ENCODE results near the gene KCNK1.
A peak's percentile ranks its signal among the peaks of the same experiment; 100 is the strongest.
"Not testable (repeated sequence)": the region's sequence is repeated elsewhere in the genome, so short reads cannot be mapped to it uniquely, and the experiment has no call there.

The KCNK1 gene

DNA sequence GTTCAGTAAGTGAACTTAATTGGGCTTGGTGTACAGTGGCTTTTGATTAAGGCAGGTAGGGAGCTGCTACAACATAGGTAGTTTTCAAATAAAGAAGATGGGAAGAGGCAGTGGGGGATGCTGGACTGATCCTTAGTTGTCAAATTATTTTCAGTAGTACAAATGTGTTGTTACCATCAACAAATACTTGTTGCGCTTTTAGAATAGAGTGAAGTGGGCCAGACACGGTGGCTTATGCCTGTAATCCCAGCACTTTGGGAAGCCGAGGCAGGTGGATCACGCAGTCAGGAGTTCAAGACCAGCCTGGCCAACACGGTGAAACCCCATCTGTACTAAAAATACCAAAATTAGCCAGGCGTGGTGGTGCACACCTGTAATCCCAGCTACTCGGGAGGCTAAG is 5.5 kb downstream of the KCNK1 start:
- not testable (repeated sequence) for H3K4me1 Mint-ChIP-seq; H3K36me3 Mint-ChIP-seq; H3K4me3 Mint-ChIP-seq; DNase-seq (ENCODE audit: low spot score in 2 of 2); ATAC-seq; H3K27ac Mint-ChIP-seq; H3K9me3 Mint-ChIP-seq

DNA sequence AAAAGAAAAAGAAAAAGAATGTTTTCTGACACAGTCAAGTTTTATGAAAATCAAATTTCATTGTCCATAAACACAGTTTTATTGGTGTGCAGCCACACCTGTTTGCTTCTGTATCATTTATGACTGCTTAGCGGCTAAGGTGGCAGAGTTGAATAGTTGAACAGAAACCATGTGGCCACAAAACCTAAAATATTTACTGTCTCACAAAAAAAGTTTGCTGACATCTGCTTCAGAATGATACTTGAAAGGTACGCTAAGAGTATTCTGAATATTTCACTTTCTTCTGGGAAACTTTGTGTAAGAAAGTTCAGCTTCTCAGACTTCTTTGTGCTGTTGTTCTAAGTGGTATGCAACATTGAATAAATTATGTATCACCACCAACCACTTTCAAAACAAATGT is 6.2 kb downstream of the KCNK1 start:
- H3K4me3 Mint-ChIP-seq, result no peak overlapping the region
- H3K4me1 Mint-ChIP-seq, result no peaks in the 10 kb centered on the region
- no peaks in the 10 kb centered on the region for H3K36me3 Mint-ChIP-seq
- no peaks in the 10 kb centered on the region for H3K9me3 Mint-ChIP-seq
- no peak overlapping the region for H3K27ac Mint-ChIP-seq
- ATAC-seq, result no peak
- no peak for DNase-seq (ENCODE audit: low spot score in 2 of 2)

DNA sequence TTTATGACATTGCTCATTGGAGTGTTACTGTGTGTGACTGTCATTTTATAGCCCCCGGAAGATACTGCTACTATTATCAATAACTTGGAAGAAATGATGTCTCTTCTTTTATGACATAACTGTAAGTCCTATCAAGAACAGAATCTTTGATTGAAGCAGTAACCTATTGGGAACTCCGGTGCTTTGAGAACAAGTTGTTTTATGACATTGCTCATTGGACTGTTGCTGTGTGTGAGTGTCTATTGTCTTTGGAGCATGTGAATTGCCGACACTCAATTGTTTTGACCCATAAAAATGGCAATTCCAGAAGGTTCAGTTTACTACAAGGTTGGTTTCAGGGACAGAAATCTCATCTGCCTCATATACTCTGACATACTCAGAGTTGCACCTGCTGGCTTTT is 8.0 kb downstream of the KCNK1 start:
- no peaks in the 10 kb centered on the region for H3K9me3 Mint-ChIP-seq
- H3K4me3 Mint-ChIP-seq, result no peak overlapping the region
- ATAC-seq (no peak), DNase-seq (ENCODE audit: low spot score in 2 of 2) (no peak)
- H3K27ac Mint-ChIP-seq, result no peak overlapping the region
- H3K36me3 Mint-ChIP-seq, result no peaks in the 10 kb centered on the region
- H3K4me1 Mint-ChIP-seq, result no peaks in the 10 kb centered on the region

DNA sequence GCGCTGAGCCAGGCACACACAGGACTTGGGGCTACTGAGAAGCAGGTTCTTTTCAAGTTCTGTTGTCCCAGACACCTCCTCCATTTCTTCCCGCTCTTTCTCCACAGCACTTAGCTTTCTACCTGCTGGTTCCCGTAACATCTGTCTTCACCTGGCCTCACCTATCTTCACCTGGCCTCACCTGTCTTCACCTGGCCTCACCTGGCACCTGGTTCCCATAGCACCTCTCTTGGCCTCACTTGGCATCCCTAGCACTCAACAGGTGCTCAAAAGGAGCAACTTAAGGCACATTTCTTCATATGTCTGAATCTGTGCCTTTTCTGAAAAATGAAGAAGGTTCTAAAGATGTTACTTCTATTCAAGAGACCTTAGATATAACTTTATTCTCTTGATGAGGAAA is 10.4 kb downstream of the KCNK1 start:
- no peak overlapping the region for H3K4me3 Mint-ChIP-seq
- no peak for ATAC-seq
- H3K27ac Mint-ChIP-seq, result no peak overlapping the region
- H3K36me3 Mint-ChIP-seq, result no peaks in the 10 kb centered on the region
- H3K4me1 Mint-ChIP-seq, result no peaks in the 10 kb centered on the region
- DNase-seq (ENCODE audit: low spot score in 2 of 2), result no peak
- H3K9me3 Mint-ChIP-seq, result no peaks in the 10 kb centered on the region

DNA sequence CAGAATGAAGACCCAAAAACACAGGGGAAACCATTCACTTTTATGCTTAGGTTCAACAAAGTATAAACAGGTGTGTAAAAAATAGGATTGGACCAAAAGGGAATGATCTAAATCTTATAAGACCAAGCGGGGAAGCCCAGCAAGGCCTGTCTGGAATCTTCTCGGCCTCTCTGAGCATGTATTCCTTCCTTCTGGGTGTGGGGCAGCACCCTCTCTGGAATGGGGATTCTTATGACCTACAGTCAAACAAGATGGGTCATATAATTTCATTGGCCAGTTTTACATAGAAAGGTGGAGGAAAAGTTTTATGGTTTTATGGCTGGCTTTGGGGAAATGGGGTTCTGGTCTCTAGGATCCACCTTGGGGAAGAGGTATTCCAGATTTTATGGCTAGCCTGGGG is 11.2 kb downstream of the KCNK1 start:
- no peaks in the 10 kb centered on the region for H3K9me3 Mint-ChIP-seq

DNA sequence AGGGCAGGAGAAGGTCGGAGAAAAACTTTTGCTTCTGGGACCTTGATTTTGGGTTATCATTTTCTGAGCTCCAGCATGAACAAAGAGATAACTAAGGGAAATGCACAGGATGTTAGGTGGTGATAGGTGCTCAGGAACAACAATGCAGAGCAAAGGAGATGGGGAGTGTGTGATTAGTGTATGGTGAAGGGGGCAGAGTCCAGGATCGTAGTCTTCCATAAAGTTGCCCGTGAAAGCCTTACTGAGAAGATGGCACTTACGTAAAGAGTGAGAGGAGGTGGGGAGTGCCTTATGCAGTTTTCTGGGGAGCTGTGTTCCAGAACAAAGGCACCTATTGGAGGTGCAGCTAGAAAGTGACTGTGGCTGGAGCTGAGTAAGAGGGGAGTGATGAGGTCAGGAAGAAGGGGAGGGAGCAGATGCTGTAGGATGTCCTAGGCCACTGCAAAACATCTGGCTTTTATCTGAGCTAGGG is 11.6 kb downstream of the KCNK1 start:
- no peak overlapping the region for H3K27ac Mint-ChIP-seq
- no peak for ATAC-seq

More for the DNA sequence above, 11.2 kb downstream of the KCNK1 start:
- ATAC-seq (no peak), DNase-seq (ENCODE audit: low spot score in 2 of 2) (no peak)
- Mint-ChIP-seq H3K4me1 (no peaks in the 10 kb centered on the region), H3K36me3 (no peaks in the 10 kb centered on the region), H3K27ac (no peak overlapping the region), H3K4me3 (no peak overlapping the region)

DNA sequence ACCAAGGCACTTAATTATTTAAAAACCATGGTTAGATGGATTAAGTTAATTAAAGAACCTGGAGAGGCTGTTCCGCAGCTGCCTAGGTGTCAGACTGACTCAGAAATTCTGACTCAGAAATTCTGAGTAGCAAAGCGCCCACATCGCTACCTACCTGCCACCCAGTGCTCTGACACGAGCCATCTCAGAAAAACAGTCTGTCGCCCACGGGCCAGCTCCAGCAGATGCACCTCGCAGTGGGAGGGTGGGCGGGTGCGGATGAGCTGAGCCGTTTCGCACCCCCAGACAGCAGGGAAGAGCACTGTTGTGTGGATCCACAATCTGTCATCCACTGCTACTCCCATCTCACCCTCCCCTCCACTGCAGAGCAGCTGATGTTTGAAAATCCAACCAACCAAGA is 13.5 kb downstream of the KCNK1 start:
- H3K4me1 Mint-ChIP-seq, result no peaks in the 10 kb centered on the region
- H3K27ac Mint-ChIP-seq, result no peak overlapping the region
- H3K4me3 Mint-ChIP-seq, result no peak overlapping the region
- no peaks in the 10 kb centered on the region for H3K36me3 Mint-ChIP-seq
- DNase-seq (ENCODE audit: low spot score in 2 of 2), result no peak
- ATAC-seq, result peak; percentile 79
- H3K9me3 Mint-ChIP-seq, result no peaks in the 10 kb centered on the region

More for the DNA sequence above, 11.6 kb downstream of the KCNK1 start:
- no peak overlapping the region for H3K4me3 Mint-ChIP-seq
- H3K9me3 Mint-ChIP-seq, result no peaks in the 10 kb centered on the region
- DNase-seq (ENCODE audit: low spot score in 2 of 2), result no peak
- H3K4me1 Mint-ChIP-seq, result no peaks in the 10 kb centered on the region
- H3K36me3 Mint-ChIP-seq, result no peaks in the 10 kb centered on the region

DNA sequence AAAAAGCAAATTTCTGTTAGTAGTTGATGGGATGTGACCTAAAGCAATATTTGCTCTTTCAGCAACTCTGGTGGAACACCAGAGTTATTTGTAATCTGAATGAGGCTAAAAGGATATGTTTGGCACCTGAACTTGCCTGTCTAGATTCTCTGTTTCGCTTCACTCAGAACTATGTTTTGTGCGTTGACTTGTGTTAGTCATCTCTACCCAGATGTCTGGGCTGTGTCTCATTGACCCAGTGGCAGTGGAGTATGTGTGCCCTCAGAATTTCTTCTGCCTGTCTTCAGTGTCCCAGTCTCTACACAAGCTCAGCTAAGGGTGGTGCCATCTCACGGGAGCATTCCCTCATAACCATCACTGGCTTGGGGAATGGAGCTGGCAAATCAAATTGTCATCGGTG is 13.9 kb downstream of the KCNK1 start:
- DNase-seq (ENCODE audit: low spot score in 2 of 2) (no peak), ATAC-seq (peak; percentile 82)
- no peak overlapping the region for H3K27ac Mint-ChIP-seq
- no peak overlapping the region for H3K4me3 Mint-ChIP-seq
- no peaks in the 10 kb centered on the region for H3K36me3 Mint-ChIP-seq
- H3K9me3 Mint-ChIP-seq, result no peaks in the 10 kb centered on the region
- H3K4me1 Mint-ChIP-seq, result no peaks in the 10 kb centered on the region

DNA sequence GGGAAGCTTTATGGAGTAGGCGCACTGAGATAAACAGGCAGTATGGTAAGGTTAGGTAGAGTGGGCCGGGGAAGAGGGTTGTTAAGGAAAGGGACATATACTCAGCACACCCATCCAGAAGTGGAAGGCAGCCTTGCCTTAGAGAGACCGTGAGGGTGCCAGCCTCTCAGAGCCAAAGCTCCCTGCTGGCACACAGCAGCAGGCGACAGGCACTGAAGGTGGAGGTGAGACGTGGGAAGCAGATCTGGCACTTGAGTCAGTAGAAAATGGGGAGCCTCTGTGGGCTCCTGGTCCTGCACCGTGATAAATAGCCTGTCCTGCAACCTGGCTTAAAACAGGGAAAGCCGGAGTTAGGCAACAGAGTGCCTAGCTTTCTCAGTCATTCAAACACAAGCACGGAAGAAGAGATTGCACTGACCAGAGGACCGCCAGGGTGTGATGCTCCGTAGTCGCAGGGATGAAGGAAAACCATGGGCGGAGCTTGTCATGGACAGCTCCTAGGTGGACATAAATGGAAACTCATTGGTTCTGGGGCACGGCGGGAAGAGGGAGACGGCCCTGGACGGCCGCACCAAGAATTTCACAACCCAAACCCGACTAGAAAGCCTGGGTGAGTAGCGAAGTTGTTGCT is 15.5 kb downstream of the KCNK1 start:
- H3K4me1 Mint-ChIP-seq, result no peaks in the 10 kb centered on the region
- H3K27ac Mint-ChIP-seq, result no peak overlapping the region
- no peaks in the 10 kb centered on the region for H3K9me3 Mint-ChIP-seq
- no peaks in the 10 kb centered on the region for H3K36me3 Mint-ChIP-seq
- no peak overlapping the region for H3K4me3 Mint-ChIP-seq
- DNase-seq (ENCODE audit: low spot score in 2 of 2), result no peak
- no peak for ATAC-seq

DNA sequence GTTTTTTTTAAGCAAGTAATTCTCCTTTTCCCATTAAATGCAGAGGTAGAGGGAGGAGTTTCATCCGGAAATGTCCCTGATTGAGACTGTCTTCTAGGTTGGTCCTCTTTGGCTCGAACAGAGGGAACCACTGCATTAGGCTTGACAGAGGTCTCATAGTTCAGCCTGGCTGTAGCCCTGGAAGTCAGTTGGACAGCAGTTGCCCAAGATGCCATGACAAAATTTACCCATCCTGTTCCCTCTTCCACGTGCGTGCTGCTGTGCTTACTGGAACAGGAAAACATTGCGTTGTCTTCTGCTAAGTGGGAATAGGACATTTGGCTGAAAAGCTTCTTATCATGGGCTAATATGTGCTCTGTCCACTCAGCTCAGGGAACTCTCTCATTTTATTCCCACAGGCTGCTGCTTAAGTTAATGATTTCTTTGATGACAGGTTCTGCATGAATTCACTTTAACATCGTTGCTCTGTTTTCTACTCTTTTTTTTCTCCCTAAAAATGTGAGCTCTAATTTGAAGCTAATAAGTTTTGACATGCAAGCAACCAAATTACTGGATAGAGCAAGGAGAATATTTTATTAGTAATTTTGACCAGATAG is 18.0 kb downstream of the KCNK1 start:
- ATAC-seq (no peak), DNase-seq (ENCODE audit: low spot score in 2 of 2) (no peak)
- H3K9me3 Mint-ChIP-seq, result peaks cover 6% of the 10 kb centered on the region
- no peak overlapping the region for H3K4me3 Mint-ChIP-seq
- no peaks in the 10 kb centered on the region for H3K36me3 Mint-ChIP-seq
- H3K27ac Mint-ChIP-seq, result no peak overlapping the region
- no peaks in the 10 kb centered on the region for H3K4me1 Mint-ChIP-seq

DNA sequence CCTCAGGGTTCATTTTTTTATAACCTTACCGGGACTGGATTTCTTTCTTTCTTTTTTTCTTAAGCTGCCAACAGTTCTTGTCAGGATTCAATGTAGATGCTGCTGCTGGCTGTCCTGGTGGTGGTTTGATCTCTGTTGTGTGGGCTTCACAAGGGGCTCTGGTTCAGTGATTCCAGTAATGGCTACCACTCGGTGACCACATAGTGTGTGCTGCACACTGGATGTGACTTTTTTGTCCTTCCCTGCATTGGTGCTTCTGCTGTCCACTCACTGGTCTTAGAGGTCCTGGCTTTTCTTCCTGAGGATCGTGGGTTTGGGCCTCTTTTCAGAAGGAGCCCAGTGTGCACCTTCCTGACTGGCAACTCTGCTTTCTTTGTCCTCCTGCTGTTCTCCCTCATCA is 18.5 kb downstream of the KCNK1 start:
- Mint-ChIP-seq H3K4me3 (no peak overlapping the region), H3K9me3 (peaks cover 6% of the 10 kb centered on the region), H3K36me3 (no peaks in the 10 kb centered on the region), H3K4me1 (no peaks in the 10 kb centered on the region), H3K27ac (no peak overlapping the region)
- DNase-seq (ENCODE audit: low spot score in 2 of 2) (no peak), ATAC-seq (no peak)

DNA sequence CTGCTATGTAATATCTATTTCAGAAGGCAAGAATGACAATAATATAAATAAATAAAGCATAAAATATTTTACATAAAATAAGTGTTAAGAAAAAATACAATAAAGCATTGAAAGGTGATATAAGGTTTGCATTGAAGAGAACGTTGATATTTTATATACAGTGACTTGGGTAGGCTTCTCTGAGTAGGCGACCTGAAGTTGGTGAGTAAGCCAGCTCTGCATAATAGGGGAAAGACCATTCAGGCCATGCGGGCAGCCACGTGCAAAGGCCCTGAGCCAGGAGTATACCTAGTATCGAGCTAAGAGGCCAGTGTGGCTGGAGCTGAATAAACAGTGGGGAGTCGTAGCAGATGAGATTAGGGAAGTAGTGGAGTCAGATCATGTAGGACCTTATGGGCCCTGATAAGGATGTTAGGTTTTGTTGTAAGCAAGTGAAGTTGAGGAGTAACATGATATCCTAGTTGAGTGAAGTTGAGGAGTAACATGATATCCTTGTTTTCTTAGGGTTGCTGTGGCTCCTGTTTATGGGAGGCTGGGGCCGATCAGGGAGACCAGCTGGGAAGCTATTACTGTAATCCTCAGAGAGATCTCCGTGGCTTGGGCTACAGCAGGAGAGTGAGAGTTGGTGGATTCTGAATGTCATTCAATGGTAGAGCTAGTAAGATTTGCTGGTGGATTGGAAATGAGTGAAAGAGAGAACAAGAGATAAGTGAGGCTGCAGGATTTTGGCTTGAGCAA is 22.0 kb downstream of the KCNK1 start:
- Mint-ChIP-seq H3K36me3 (no peaks in the 10 kb centered on the region), H3K9me3 (peaks cover 6% of the 10 kb centered on the region), H3K4me3 (no peak overlapping the region), H3K27ac (no peak overlapping the region), H3K4me1 (no peaks in the 10 kb centered on the region)
- DNase-seq (ENCODE audit: low spot score in 2 of 2), result no peak
- no peak for ATAC-seq

DNA sequence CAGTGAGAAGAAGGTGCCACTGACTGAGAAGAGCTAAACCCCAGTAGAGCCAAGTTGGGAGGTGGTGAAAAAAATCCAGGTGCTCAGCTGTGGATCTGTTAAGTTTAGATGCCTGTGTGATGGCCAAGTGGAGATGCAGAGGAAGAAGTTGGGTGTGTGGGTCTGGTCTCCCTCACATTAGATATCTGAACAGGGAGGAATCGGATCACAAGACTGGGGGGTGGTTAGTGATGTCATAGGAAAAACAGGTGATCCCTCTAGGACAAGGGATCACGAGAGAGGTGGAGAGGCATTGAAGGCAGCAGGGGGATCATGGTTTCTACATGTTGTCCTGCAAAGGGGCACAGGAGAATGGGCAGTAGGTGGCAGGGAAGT is 22.6 kb downstream of the KCNK1 start:
- H3K36me3 Mint-ChIP-seq, result no peaks in the 10 kb centered on the region
- no peak for ATAC-seq
- H3K27ac Mint-ChIP-seq, result no peak overlapping the region
- no peaks in the 10 kb centered on the region for H3K4me1 Mint-ChIP-seq
- no peak for DNase-seq (ENCODE audit: low spot score in 2 of 2)
- H3K9me3 Mint-ChIP-seq, result peaks cover 6% of the 10 kb centered on the region
- no peak overlapping the region for H3K4me3 Mint-ChIP-seq

DNA sequence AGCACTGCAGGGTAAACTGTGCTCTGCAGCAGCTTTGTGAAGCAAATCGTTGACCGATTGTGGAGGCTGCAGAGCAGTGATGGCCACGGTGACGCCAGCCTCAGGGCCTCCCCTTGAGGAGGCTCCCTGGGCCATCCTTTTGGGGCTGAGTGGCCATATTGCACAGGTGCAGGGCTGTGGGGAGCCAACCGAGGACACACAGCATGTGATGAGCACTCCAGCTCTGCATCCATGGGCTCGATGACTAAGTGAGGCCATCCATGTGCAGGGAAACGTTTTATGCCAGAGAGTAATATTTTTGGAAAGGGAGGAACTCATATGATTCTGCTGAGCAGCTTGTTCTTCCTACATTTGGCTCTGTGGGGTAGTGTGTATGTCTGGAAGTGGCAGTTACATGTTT is 24.6 kb downstream of the KCNK1 start:
- ATAC-seq, result no peak
- H3K4me1 Mint-ChIP-seq, result no peaks in the 10 kb centered on the region
- H3K4me3 Mint-ChIP-seq, result no peak overlapping the region
- peaks cover 6% of the 10 kb centered on the region for H3K9me3 Mint-ChIP-seq
- H3K27ac Mint-ChIP-seq, result no peak overlapping the region
- no peaks in the 10 kb centered on the region for H3K36me3 Mint-ChIP-seq
- no peak for DNase-seq (ENCODE audit: low spot score in 2 of 2)

DNA sequence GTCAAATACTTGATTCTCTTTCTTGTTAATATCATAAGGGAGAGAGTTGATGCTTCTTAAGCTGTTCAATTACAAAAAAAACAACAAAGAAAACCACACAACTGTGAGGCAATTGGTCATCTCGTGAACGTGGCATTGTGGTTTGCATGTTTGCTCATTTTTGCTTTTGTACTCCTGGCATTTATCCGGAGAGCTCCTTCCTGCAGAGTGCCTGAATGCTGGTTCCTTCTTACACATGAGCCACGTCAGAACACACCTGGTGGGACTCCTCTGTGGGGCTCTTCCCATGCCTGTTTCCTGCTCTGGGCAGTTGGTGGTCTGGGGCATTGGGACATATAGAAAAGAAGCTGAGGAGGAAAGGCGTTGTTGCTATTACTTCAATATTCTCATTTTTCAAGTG is 25.7 kb downstream of the KCNK1 start:
- H3K27ac Mint-ChIP-seq, result no peak overlapping the region
- no peak overlapping the region for H3K4me3 Mint-ChIP-seq
- peaks cover 9% of the 10 kb centered on the region for H3K9me3 Mint-ChIP-seq
- H3K4me1 Mint-ChIP-seq, result no peaks in the 10 kb centered on the region
- ATAC-seq (no peak), DNase-seq (ENCODE audit: low spot score in 2 of 2) (no peak)
- H3K36me3 Mint-ChIP-seq, result no peaks in the 10 kb centered on the region

DNA sequence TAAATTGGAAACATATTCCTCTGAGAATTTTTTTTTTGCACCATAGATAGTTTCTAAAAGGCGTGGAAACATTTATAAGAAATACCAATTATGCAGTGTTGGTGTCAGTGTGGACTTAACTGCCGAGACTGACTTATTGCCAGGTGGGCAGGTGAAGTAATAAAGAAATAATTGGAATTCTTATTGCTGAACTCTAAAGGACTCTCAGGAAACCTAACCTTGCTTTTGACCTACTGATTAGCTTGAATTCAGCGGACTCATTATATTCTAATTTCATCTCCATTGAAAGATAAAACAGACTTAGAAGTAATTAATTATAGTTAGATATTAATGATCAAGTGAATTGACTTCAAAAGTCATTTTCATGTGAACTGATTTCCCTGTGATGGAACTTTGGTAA is 26.3 kb downstream of the KCNK1 start:
- Mint-ChIP-seq H3K36me3 (no peaks in the 10 kb centered on the region), H3K4me1 (no peaks in the 10 kb centered on the region), H3K4me3 (no peak overlapping the region), H3K9me3 (peaks cover 9% of the 10 kb centered on the region), H3K27ac (no peak overlapping the region)
- ATAC-seq (no peak), DNase-seq (ENCODE audit: low spot score in 2 of 2) (no peak)
